Spleen (tissue), 11 donors: Measurements from ENCODE around the gene NYAP1. TPM values are rescaled to one million over a fixed set of nuclear protein-coding genes. Genes with fewer than 3 reads are reported as not detected.
"Not testable (repeated sequence)": the region's sequence is repeated elsewhere in the genome, so short reads cannot be mapped to it uniquely, and the experiment has no call there.

Experiments
- DNase-seq: peaks from one replicate; pipeline ENCODE4 v3.0.0-alpha.2; 2020
- H3K27ac ChIP-seq, 8 donors: fragments of 200-600 bp; sonication (generic) in 7 of 8; 1 replicate in 4 of 8; 2 replicates in 4 of 8; pipeline versions ENCODE4 v1.5.0 to v1.8.0; 2016 to 2021; ENCODE audit warnings: inconsistent platforms in 4 of 8, mild to moderate bottlenecking in 4 of 8, moderate library complexity in 1 of 8
- H3K27me3 ChIP-seq, 7 donors: fragments of 200-600 bp; sonication (generic) in 6 of 7; replicated peaks in 1 of 7; 1 replicate in 4 of 7; 2 replicates in 3 of 7; pipeline versions ENCODE4 v1.5.0 to v1.8.0; 2016 to 2021; ENCODE audit warnings: inconsistent platforms in 3 of 7, mild to moderate bottlenecking in 1 of 7
- H3K36me3 ChIP-seq, 6 donors: fragments of 200-600 bp; sonication (generic) in 5 of 6; 1 replicate in 4 of 6; 2 replicates in 2 of 6; pipeline versions ENCODE4 v1.5.0 to v1.8.0; 2016 to 2021; ENCODE audit warnings: inconsistent platforms in 2 of 6
- H3K4me1 ChIP-seq, 6 donors: fragments of 200-600 bp; sonication (generic) in 5 of 6; 1 replicate in 3 of 6; 2 replicates in 3 of 6; pipeline versions ENCODE4 v1.5.0 to v1.8.0; 2016 to 2021; ENCODE audit warnings: inconsistent platforms in 3 of 6
- H3K4me3 ChIP-seq, 8 donors: fragments of 200-600 bp; sonication (generic) in 7 of 8; 1 replicate in 4 of 8; 2 replicates in 4 of 8; pipeline versions ENCODE4 v1.5.0 to v1.8.0; 2016 to 2021; ENCODE audit warnings: inconsistent platforms in 4 of 8, mild to moderate bottlenecking in 4 of 8, moderate library complexity in 2 of 8
- H3K9me3 ChIP-seq, 8 donors: fragments of 200-600 bp; sonication (generic) in 7 of 8; 1 replicate in 4 of 8; 2 replicates in 4 of 8; pipeline versions ENCODE4 v1.5.0 to v1.8.0; 2016 to 2021; ENCODE audit warnings: inconsistent platforms in 4 of 8
- POLR2A ChIP-seq, 3 donors: fragments of 450-650 bp; IDR thresholded peaks; one replicate each; pipeline ENCODE4 v1.5.1; 2017; ENCODE audit warnings: antibody characterized with exemption in 3 of 3, mild to moderate bottlenecking in 1 of 3
- POLR2AphosphoS5 ChIP-seq, 3 donors: sonication (generic); formaldehyde crosslinking; IDR thresholded peaks; one replicate each; pipeline ENCODE4 v1.5.1; 2017; ENCODE audit warnings: antibody characterized with exemption in 3 of 3
- WGBS, 5 donors: extraction: QIAGEN DNeasy Blood & Tissue Kit in 3 of 5; methylation state at CpG; one replicate each; pipeline versions ENCODE4 v1.1.5 to v1.1.7; 2013 to 2018; 5-methylcytosine and 5-hydroxymethylcytosine counted together
- intact Hi-C: fragments of 100-400 bp; cut with DNase I; formaldehyde crosslinking; loops from one replicate; pipeline ENCODE4 v1.15.0; 2023; ENCODE audit warnings: low total_unique reads
- polyA plus RNA-seq, 3 donors: library from polyadenylated mRNA; stranded (reverse); fragments of 200-250 nt; gene quantifications; one replicate each; pipeline ENCODE4 v1.2.1, GENCODE V29; 2013
- total RNA-seq, 7 donors: library from RNA; depleted of rRNA in 3 of 7; stranded (reverse); fragments of >200 nt in 3 of 7; fragmentation: NEBNext Ultra II Directional in 4 of 7; extraction: Animal tissue kit (Norgen Biotek cat#: 25700) in 4 of 7; gene quantifications; one replicate each; pipeline versions ENCODE4 v1.1.0 to v1.2.1, GENCODE V29; 2016 to 2021
- TF ChIP-seq, protein P1 (sequence below), 11 experiments: fragments of 200-600 bp in 7 of 11; fragments of 450-650 bp in 4 of 11; sonication (generic) in 4 of 11; IDR thresholded peaks in 8 of 11; conservative IDR thresholded peaks in 3 of 11; 1 replicate in 7 of 11; 2 replicates in 4 of 11; pipeline versions ENCODE4 v1.4.0 to v1.8.0; 2016 to 2021; ENCODE audit warnings: antibody characterized with exemption in 11 of 11, inconsistent platforms in 4 of 11, mild to moderate bottlenecking in 1 of 11
- donor health status: healthy with polysubstance abuse.
- donor health status: DM: no; HTN: no; CAD: no; lungs with moderate emphysema.
- donor health status: DM: no; HTN: no; CAD: no.
- donor health status: Bipolar disorder and iron deficiency.
- donor health status: healthy.
- donor health status: DM: no; HTN: no; CAD: no.
- donor health status: DM: yes; HTN: yes; CAD: no.

NYAP1 gene
- total and polyA plus RNA-seq, 10 donors = 0.07 to 2.1 (median 0.70) TPM; not detected in 1

DNA sequence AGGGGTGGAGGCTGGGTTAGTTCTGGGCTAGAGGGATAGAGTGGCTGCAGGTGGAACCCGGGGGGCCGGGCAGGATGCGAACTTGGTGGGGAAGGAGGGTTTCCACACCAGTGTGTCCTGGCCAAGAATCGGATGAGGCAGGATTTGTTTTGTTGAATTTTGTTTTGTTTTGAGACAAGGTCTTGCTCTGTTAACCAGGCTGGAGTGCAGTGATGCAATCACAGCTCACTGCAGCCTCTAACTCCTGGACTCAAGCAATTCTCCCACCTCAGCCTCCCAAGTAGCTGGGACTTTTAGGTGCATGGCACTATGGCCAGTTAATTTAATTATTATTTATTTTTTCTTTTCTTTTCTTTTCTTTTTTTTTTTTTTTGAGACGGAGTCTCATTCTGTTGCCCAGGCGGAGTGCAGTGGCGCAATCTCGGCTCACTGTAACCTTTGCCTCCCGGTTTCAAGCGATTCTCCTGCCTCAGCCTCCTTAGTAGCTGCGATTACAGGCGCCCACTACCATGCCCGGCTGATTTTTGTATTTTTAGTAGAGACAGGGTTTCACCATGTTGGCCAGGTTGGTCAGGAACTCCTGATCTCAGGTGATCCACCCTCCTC lies 34.4 kb upstream of the NYAP1 start:
- Histone ChIP-seq H3K36me3 (no peaks in the 10 kb centered on the region), H3K4me1 (peaks cover 12 to 47% (median 33%) of the 10 kb centered on the region in 6 donors), H3K4me3 (no peak overlapping the region), H3K27me3 (no peaks in the 10 kb centered on the region), H3K9me3 (no peaks in the 10 kb centered on the region), H3K27ac (no peak overlapping the region)
- intact Hi-C loops = no loop called here
- 76 to 93% (median 84%) methylated on average over 12 to 13 of the region's 13 CpGs for WGBS, 5 donors
- TF ChIP-seq, protein P1, sequence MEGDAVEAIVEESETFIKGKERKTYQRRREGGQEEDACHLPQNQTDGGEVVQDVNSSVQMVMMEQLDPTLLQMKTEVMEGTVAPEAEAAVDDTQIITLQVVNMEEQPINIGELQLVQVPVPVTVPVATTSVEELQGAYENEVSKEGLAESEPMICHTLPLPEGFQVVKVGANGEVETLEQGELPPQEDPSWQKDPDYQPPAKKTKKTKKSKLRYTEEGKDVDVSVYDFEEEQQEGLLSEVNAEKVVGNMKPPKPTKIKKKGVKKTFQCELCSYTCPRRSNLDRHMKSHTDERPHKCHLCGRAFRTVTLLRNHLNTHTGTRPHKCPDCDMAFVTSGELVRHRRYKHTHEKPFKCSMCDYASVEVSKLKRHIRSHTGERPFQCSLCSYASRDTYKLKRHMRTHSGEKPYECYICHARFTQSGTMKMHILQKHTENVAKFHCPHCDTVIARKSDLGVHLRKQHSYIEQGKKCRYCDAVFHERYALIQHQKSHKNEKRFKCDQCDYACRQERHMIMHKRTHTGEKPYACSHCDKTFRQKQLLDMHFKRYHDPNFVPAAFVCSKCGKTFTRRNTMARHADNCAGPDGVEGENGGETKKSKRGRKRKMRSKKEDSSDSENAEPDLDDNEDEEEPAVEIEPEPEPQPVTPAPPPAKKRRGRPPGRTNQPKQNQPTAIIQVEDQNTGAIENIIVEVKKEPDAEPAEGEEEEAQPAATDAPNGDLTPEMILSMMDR (IDR thresholded peaks at IDR 0.05 in 8 of 11, conservative IDR thresholded peaks at IDR 0.05 in 3 of 11) = no peak
- no peak for TF ChIP-seq POLR2AphosphoS5 (IDR thresholded peaks at IDR 0.05)
- TF ChIP-seq POLR2A (IDR thresholded peaks at IDR 0.05) = no peak
- DNase-seq = no peak

DNA sequence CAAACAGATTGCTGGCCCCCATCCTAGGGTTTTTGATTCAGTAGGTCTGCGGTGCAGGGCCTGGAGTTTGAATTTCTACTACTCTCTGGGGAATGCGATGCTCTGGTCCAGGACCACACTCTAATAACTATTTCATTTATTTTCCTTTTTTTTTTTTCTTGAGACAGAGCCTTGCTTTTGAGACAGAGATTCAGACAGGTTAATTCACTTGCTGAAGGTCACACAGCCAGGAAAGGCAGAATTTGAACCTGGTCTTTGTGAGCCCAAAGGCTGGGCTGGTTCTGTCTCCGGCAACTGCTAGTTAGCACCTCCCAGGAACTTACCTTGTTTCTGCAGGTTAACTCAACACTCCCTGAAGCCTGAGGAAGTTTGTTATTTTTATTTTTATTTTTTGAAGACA lies 31.2 kb upstream of the NYAP1 start:
- intact Hi-C loops = no loop called here
- TF ChIP-seq POLR2A (IDR thresholded peaks at IDR 0.05) (no peak), POLR2AphosphoS5 (IDR thresholded peaks at IDR 0.05) (no peak)
- TF ChIP-seq, protein P1 (IDR thresholded peaks at IDR 0.05 in 8 of 11, conservative IDR thresholded peaks at IDR 0.05 in 3 of 11) = no peak
- 94 to 100% (median 95%) methylated on average over 3 of the region's 3 CpGs for WGBS, 5 donors
- Histone ChIP-seq H3K36me3 (peaks cover 0 to 15% (median 0%) of the 10 kb centered on the region in 6 donors), H3K4me1 (peaks cover 5 to 37% (median 18%) of the 10 kb centered on the region in 6 donors), H3K27ac (no peak overlapping the region), H3K27me3 (no peaks in the 10 kb centered on the region), H3K4me3 (no peak overlapping the region), H3K9me3 (no peaks in the 10 kb centered on the region)
- no peak for DNase-seq

DNA sequence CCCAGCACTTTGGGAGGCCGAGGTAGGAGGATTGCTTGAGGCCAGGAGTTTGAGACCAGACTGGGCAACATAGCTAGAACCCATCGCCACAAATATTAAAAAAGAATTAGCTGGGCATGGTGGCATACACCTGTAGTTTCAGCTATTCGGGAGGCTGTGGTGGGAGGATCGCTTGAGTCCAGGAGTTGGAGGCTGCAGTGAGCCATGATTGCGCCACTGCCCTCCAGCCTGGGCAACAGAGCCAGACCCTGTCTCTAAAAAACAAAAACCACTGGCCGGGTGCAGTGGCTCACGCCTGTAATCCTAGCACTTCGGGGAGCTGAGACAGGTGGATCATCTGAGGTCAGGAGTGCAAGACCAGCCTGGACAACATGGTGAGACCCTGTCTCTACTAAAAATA lies 29.9 kb upstream of the NYAP1 start:
- intact Hi-C loops = not testable (repeated sequence)

GRCh38 chr7:100455206-100455605 lies 28.5 kb upstream of the NYAP1 start:
- peaks cover 5 to 29% (median 13%) of the 10 kb centered on the region in 6 donors for H3K4me1 ChIP-seq
- WGBS, 5 donors = 86 to 94% (median 89%) methylated on average over 3 of the region's 3 CpGs
- no peak for DNase-seq

More for the DNA sequence above, 29.9 kb upstream of the NYAP1 start:
- Histone ChIP-seq H3K36me3 (peaks cover 0 to 21% (median 0%) of the 10 kb centered on the region in 6 donors), H3K27ac (peak overlapping the region in 4 of 8 donors; percentile 26 to 51 (median 40)), H3K4me1 (peaks cover 5 to 37% (median 18%) of the 10 kb centered on the region in 6 donors)
- DNase-seq, H3K4me3 ChIP-seq, H3K9me3 ChIP-seq, H3K27me3 ChIP-seq: not testable (repeated sequence)
- 90 to 99% (median 94%) methylated on average over 6 to 8 of the region's 8 CpGs for WGBS, 5 donors

DNA sequence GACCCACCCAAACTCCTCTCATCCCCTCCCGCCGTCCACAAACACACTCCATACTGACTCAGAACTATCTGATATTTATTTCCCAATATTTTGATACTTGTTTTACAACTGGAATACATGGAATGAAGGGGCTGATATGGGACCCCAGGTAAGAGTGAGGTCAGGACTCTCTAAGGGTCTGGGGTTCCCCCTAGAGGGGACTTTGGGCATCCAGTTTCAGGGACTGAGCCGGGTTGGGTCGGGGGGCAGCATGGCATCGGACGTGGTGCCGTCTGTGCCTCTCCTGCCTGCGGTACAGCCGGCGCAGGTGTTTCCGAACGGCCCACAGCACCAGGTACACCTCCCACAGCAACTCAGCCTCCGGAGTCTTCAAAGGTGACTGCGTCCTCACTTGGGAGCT lies 27.2 kb upstream of the NYAP1 start:
- Histone ChIP-seq H3K27me3 (no peaks in the 10 kb centered on the region), H3K27ac (no peak overlapping the region), H3K4me1 (peaks cover 0 to 21% (median 5%) of the 10 kb centered on the region in 6 donors), H3K4me3 (no peak overlapping the region), H3K36me3 (peaks cover 0 to 46% (median 12%) of the 10 kb centered on the region in 6 donors), H3K9me3 (no peaks in the 10 kb centered on the region)
- no peak for DNase-seq
- 93 to 96% (median 95%) methylated on average over 14 of the region's 14 CpGs for WGBS, 5 donors
- no peak for TF ChIP-seq POLR2AphosphoS5 (IDR thresholded peaks at IDR 0.05)
- TF ChIP-seq, protein P1 (IDR thresholded peaks at IDR 0.05 in 8 of 11, conservative IDR thresholded peaks at IDR 0.05 in 3 of 11) = no peak
- TF ChIP-seq POLR2A (IDR thresholded peaks at IDR 0.05) = no peak
- intact Hi-C loops = no loop called here

More at GRCh38 chr7:100455206-100455605, 28.5 kb upstream of the NYAP1 start:
- Histone ChIP-seq H3K4me3 (no peak overlapping the region), H3K27ac (peak overlapping the region in 4 of 8 donors; percentile 29 to 51 (median 45)), H3K27me3 (no peaks in the 10 kb centered on the region), H3K36me3 (peaks cover 0 to 33% (median 5%) of the 10 kb centered on the region in 6 donors), H3K9me3 (no peaks in the 10 kb centered on the region)
- TF ChIP-seq POLR2AphosphoS5 (IDR thresholded peaks at IDR 0.05) = no peak
- no peak for TF ChIP-seq POLR2A (IDR thresholded peaks at IDR 0.05)
- intact Hi-C loops = no loop called here
